GM21447 (cell line): ENCODE data around the gene GLT8D1.
A peak's percentile ranks its signal among the peaks of the same experiment; 100 is the strongest.
"Not testable (repeated sequence)": the region's sequence is repeated elsewhere in the genome, so short reads cannot be mapped to it uniquely, and the experiment has no call there.

Experiments used
- ATAC-seq: cut with Tn5 transposase; IDR thresholded peaks from one replicate; pipeline ENCODE4 v1.9.1; 2021; ENCODE audit not compliant: unreplicated experiment

GLT8D1 gene

GRCh38 chr3:52681596-52681995, 24.0 kb downstream of the GLT8D1 start:
- ATAC-seq = no peak

GRCh38 chr3:52679811-52680210, 25.8 kb downstream of the GLT8D1 start:
- no peak for ATAC-seq

GRCh38 chr3:52679199-52679538, 26.4 kb downstream of the GLT8D1 start:
- no peak for ATAC-seq

- no peak for ATAC-seq
These were observed 27.1 kb downstream of the GLT8D1 start for GRCh38 chr3:52678265-52679198.

GRCh38 chr3:52676201-52676600, 29.4 kb downstream of the GLT8D1 start:
- ATAC-seq = not testable (repeated sequence)

- ATAC-seq = no peak
These were observed 33.9 kb downstream of the GLT8D1 start for GRCh38 chr3:52671676-52672075.

- peak; percentile 83 for ATAC-seq
These were observed 34.7 kb downstream of the GLT8D1 start for GRCh38 chr3:52670621-52671521.

GRCh38 chr3:52663098-52663497, 42.5 kb downstream of the GLT8D1 start:
- ATAC-seq = no peak

- no peak for ATAC-seq
These were observed 45.5 kb downstream of the GLT8D1 start for GRCh38 chr3:52660046-52660445.

- no peak for ATAC-seq
These were observed 49.7 kb downstream of the GLT8D1 start for GRCh38 chr3:52655895-52656294.

- ATAC-seq = no peak
These were observed 54.0 kb downstream of the GLT8D1 start for GRCh38 chr3:52651592-52651991.

- ATAC-seq = no peak
These were observed 55.2 kb downstream of the GLT8D1 start for GRCh38 chr3:52650439-52650838.

GRCh38 chr3:52649461-52650210, 56.0 kb downstream of the GLT8D1 start:
- ATAC-seq = no peak

GRCh38 chr3:52645549-52645948, 60.0 kb downstream of the GLT8D1 start:
- no peak for ATAC-seq
